ENCODE results near the gene RBM15B.

The RBM15B gene

GRCh38 chr3:51392355-51393133 lies 1.5 kb downstream of the RBM15B start (continued):
- TF ChIP-seq, protein P1, sequence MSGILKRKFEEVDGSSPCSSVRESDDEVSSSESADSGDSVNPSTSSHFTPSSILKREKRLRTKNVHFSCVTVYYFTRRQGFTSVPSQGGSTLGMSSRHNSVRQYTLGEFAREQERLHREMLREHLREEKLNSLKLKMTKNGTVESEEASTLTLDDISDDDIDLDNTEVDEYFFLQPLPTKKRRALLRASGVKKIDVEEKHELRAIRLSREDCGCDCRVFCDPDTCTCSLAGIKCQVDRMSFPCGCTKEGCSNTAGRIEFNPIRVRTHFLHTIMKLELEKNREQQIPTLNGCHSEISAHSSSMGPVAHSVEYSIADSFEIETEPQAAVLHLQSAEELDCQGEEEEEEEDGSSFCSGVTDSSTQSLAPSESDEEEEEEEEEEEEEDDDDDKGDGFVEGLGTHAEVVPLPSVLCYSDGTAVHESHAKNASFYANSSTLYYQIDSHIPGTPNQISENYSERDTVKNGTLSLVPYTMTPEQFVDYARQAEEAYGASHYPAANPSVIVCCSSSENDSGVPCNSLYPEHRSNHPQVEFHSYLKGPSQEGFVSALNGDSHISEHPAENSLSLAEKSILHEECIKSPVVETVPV (CRISPR knock-in tag; IDR thresholded peaks at IDR 0.05): no peak
- TF ChIP-seq, protein P2, sequence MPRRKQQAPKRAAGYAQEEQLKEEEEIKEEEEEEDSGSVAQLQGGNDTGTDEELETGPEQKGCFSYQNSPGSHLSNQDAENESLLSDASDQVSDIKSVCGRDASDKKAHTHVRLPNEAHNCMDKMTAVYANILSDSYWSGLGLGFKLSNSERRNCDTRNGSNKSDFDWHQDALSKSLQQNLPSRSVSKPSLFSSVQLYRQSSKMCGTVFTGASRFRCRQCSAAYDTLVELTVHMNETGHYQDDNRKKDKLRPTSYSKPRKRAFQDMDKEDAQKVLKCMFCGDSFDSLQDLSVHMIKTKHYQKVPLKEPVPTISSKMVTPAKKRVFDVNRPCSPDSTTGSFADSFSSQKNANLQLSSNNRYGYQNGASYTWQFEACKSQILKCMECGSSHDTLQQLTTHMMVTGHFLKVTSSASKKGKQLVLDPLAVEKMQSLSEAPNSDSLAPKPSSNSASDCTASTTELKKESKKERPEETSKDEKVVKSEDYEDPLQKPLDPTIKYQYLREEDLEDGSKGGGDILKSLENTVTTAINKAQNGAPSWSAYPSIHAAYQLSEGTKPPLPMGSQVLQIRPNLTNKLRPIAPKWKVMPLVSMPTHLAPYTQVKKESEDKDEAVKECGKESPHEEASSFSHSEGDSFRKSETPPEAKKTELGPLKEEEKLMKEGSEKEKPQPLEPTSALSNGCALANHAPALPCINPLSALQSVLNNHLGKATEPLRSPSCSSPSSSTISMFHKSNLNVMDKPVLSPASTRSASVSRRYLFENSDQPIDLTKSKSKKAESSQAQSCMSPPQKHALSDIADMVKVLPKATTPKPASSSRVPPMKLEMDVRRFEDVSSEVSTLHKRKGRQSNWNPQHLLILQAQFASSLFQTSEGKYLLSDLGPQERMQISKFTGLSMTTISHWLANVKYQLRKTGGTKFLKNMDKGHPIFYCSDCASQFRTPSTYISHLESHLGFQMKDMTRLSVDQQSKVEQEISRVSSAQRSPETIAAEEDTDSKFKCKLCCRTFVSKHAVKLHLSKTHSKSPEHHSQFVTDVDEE (CRISPR knock-in tag; IDR thresholded peaks at IDR 0.05): no peak
- no peak for TF ChIP-seq BACH2 (CRISPR knock-in tag; IDR thresholded peaks at IDR 0.05; ENCODE audit: borderline replicate concordance)

DNA sequence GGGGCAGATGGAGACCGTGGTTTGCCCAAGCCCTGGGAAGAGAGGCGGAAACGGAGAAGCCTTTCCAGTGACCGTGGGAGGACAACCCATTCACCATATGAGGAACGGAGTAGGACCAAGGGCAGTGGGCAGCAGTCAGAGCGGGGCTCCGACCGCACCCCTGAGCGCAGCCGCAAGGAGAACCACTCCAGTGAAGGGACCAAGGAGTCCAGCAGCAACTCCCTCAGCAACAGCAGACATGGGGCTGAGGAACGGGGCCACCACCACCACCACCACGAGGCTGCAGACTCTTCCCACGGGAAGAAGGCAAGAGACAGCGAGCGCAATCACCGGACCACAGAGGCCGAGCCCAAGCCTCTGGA lies 2.0 kb downstream of the RBM15B start:
- TF ChIP-seq PATZ1 (CRISPR knock-in tag; IDR thresholded peaks at IDR 0.05; ENCODE audit: borderline replicate concordance) (no peak), OSR1 (CRISPR knock-in tag; IDR thresholded peaks at IDR 0.05) (no peak), GLIS3 (CRISPR knock-in tag; IDR thresholded peaks at IDR 0.05) (no peak)
- TF ChIP-seq, protein P3, sequence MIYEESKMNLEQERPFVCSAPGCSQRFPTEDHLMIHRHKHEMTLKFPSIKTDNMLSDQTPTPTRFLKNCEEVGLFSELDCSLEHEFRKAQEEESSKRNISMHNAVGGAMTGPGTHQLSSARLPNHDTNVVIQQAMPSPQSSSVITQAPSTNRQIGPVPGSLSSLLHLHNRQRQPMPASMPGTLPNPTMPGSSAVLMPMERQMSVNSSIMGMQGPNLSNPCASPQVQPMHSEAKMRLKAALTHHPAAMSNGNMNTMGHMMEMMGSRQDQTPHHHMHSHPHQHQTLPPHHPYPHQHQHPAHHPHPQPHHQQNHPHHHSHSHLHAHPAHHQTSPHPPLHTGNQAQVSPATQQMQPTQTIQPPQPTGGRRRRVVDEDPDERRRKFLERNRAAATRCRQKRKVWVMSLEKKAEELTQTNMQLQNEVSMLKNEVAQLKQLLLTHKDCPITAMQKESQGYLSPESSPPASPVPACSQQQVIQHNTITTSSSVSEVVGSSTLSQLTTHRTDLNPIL (CRISPR knock-in tag; IDR thresholded peaks at IDR 0.05; ENCODE audit: low read depth): no peak
- TF ChIP-seq, protein P1 (CRISPR knock-in tag; IDR thresholded peaks at IDR 0.05): no peak
- ATAC-seq: no peak

DNA sequence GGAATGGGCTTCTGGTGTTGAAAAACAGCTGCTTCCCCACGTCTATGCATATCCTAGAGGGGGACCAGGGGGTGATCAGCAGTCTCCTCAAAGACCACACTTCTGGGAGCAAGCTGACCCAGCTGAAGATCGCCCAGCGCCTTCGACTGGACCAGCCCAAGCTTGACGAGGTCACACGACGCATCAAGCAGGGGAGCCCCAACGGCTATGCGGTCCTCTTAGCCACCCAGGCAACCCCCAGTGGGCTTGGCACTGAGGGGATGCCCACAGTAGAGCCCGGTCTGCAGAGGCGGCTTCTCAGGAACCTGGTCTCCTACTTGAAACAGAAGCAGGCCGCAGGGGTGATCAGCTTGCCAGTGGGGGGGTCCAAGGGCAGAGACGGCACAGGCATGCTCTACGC lies 2.5 kb downstream of the RBM15B start:
- ATAC-seq: no peak
- no peak for TF ChIP-seq ARNTL (CRISPR knock-in tag; IDR thresholded peaks at IDR 0.05; ENCODE audit: borderline replicate concordance, low read depth)
- TF ChIP-seq TOX (CRISPR knock-in tag; IDR thresholded peaks at IDR 0.05; ENCODE audit: borderline replicate concordance): no peak
- TF ChIP-seq, protein P2 (CRISPR knock-in tag; IDR thresholded peaks at IDR 0.05): no peak
- TF ChIP-seq, protein P1 (CRISPR knock-in tag; IDR thresholded peaks at IDR 0.05): no peak

DNA sequence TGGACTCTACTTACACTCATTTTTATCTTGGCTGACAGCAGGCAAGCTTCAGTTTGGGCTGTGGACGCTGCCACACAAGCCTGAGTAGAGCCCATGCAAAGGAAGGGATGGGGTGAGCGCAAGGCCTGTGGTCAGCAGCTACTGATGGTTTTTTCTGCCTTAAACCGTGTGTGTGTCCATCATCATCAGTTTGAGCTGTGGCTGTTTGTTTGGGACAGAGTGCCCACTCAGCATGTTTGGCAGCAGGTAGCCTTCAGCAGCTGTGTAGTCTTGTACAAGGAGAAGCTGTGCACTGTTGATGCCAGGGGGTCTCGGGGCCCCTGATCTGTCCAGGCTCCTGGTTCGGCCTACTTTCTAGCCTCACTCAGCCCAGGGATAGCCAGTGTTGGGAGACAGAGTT lies 3.5 kb downstream of the RBM15B start:
- no peak for ATAC-seq
- TF ChIP-seq SNAI2 (CRISPR knock-in tag; IDR thresholded peaks at IDR 0.05) (no peak), ESRRG (CRISPR knock-in tag; IDR thresholded peaks at IDR 0.05) (no peak), ISL1 (CRISPR knock-in tag; IDR thresholded peaks at IDR 0.05) (no peak), TCF4 (CRISPR knock-in tag; IDR thresholded peaks at IDR 0.05; ENCODE audit: borderline replicate concordance) (no peak), ARNTL (CRISPR knock-in tag; IDR thresholded peaks at IDR 0.05; ENCODE audit: borderline replicate concordance, low read depth) (no peak), ZNF8 (CRISPR knock-in tag; IDR thresholded peaks at IDR 0.05) (no peak), GLIS3 (CRISPR knock-in tag; IDR thresholded peaks at IDR 0.05) (no peak), ZNF565 (CRISPR knock-in tag; conservative IDR thresholded peaks at IDR 0.05; ENCODE audit: low read depth) (no peak), PPARA (CRISPR knock-in tag; IDR thresholded peaks at IDR 0.05; ENCODE audit: borderline replicate concordance) (no peak)
- TF ChIP-seq, protein P1 (CRISPR knock-in tag; IDR thresholded peaks at IDR 0.05): no peak
- TF ChIP-seq, protein P3 (CRISPR knock-in tag; IDR thresholded peaks at IDR 0.05; ENCODE audit: low read depth): no peak
